Astrocyte (in vitro differentiated cells and primary cell): ENCODE measurements around the gene ZNF80. TPM values are rescaled to one million over a fixed set of nuclear protein-coding genes. Genes with fewer than 3 reads are reported as not detected.
A peak's percentile ranks its signal among the peaks of the same experiment; 100 is the strongest.

Experiments used
- DNase-seq: peaks from one replicate; pipeline ENCODE4 v3.0.0-alpha.2; 2010; ENCODE audit warnings: low read depth
- FAIRE-seq: peaks from 2 replicates; lab custom pipeline; 2011; peaks lifted over from hg19 to GRCh38; lab: Jason Lieb, UNC
- H2AFZ ChIP-seq: 2 replicates; pipeline ENCODE4 v1.6.0; 2012; ENCODE audit warnings: low read depth, low read length, inconsistent platforms
- H3K27ac ChIP-seq: 2 replicates; pipeline ENCODE4 v1.5.1; 2011; ENCODE audit warnings: low read depth, low read length, inconsistent platforms
- H3K27me3 ChIP-seq: 2 replicates; pipeline ENCODE4 v1.6.0; 2011; ENCODE audit warnings: low read length, inconsistent platforms; ENCODE audit not compliant: insufficient read depth
- H3K36me3 ChIP-seq: 2 replicates; pipeline ENCODE4 v1.5.1; 2011; ENCODE audit warnings: low read length, inconsistent platforms; ENCODE audit not compliant: insufficient read depth
- H3K4me1 ChIP-seq: 2 replicates; pipeline ENCODE4 v1.5.1; 2011; ENCODE audit warnings: low read length, inconsistent platforms; ENCODE audit not compliant: insufficient read depth
- H3K4me2 ChIP-seq: 2 replicates; pipeline ENCODE4 v1.6.0; 2012; ENCODE audit warnings: low read length, inconsistent platforms
- H3K4me3 ChIP-seq: 2 replicates; pipeline ENCODE4 v1.5.1; 2011; ENCODE audit warnings: low read depth, mild to moderate bottlenecking, low read length, inconsistent platforms; ENCODE audit not compliant: insufficient read depth
- H3K79me2 ChIP-seq: 2 replicates; pipeline ENCODE4 v1.6.0; 2012; ENCODE audit warnings: mild to moderate bottlenecking, low read length, inconsistent platforms; ENCODE audit not compliant: insufficient read depth
- H3K9ac ChIP-seq: 2 replicates; pipeline ENCODE4 v1.6.0; 2012; ENCODE audit warnings: mild to moderate bottlenecking, low read length, inconsistent platforms
- H3K9me3 ChIP-seq: 2 replicates; pipeline ENCODE4 v1.5.1; 2012; ENCODE audit warnings: low read depth, mild to moderate bottlenecking, low read length, inconsistent platforms; ENCODE audit not compliant: insufficient read depth
- H4K20me1 ChIP-seq: 2 replicates; pipeline ENCODE4 v1.6.0; 2012; ENCODE audit warnings: low read length, inconsistent platforms; ENCODE audit not compliant: insufficient read depth
- H3K27ac Mint-ChIP-seq: one replicate; pipeline ENCODE4 v1.8.0; 2021; ENCODE audit warnings: mild to moderate bottlenecking, mixed read lengths; ENCODE audit not compliant: unreplicated experiment
- H3K27me3 Mint-ChIP-seq: one replicate; pipeline ENCODE4 v1.8.0; 2021; ENCODE audit warnings: low read depth, mixed read lengths; ENCODE audit not compliant: unreplicated experiment
- H3K36me3 Mint-ChIP-seq: one replicate; pipeline ENCODE4 v1.8.0; 2021; ENCODE audit warnings: low read depth, mixed read lengths; ENCODE audit not compliant: unreplicated experiment
- H3K4me1 Mint-ChIP-seq: one replicate; pipeline ENCODE4 v1.8.0; 2021; ENCODE audit warnings: low read depth, mixed read lengths; ENCODE audit not compliant: unreplicated experiment
- H3K4me3 Mint-ChIP-seq: one replicate; pipeline ENCODE4 v1.8.0; 2021; ENCODE audit warnings: mild to moderate bottlenecking, moderate library complexity, mixed read lengths; ENCODE audit not compliant: unreplicated experiment
- H3K9me3 Mint-ChIP-seq: one replicate; pipeline ENCODE4 v1.8.0; 2021; ENCODE audit warnings: mild to moderate bottlenecking, mixed read lengths; ENCODE audit not compliant: unreplicated experiment
- EZH2 ChIP-seq: IDR thresholded peaks from 2 replicates; pipeline ENCODE4 v1.6.1; 2012; ENCODE audit warnings: mild to moderate bottlenecking, low read length, inconsistent platforms; ENCODE audit not compliant: insufficient read depth
- total RNA-seq: library from RNA; stranded (reverse); gene quantifications from 2 replicates; pipeline ENCODE4 v1.2.1, GENCODE V29; 2021
- TF ChIP-seq, protein P1 (sequence below): IDR thresholded peaks from 2 replicates; pipeline ENCODE4 v1.5.1; 2011; ENCODE audit warnings: low read depth, mild to moderate bottlenecking, inconsistent platforms, low read length, moderate library complexity; ENCODE audit not compliant: insufficient read depth

ZNF80 gene
- total RNA-seq, 1 donor from 2014 or later = not detected

- DNase-seq = peak; percentile 49
- Mint-ChIP-seq H3K9me3 (peaks cover 9% of the 10 kb centered on the region), H3K27ac (no peak overlapping the region), H3K4me3 (no peak overlapping the region), H3K4me1 (peaks cover 15% of the 10 kb centered on the region), H3K27me3 (no peaks in the 10 kb centered on the region), H3K36me3 (no peaks in the 10 kb centered on the region)
- FAIRE-seq = no peak
- Histone ChIP-seq H3K36me3 (no peaks in the 10 kb centered on the region), H4K20me1 (no peaks in the 10 kb centered on the region), H3K79me2 (no peaks in the 10 kb centered on the region), H2AFZ (no peak overlapping the region), H3K9ac (no peak overlapping the region), H3K4me3 (no peak overlapping the region), H3K27ac (no peak overlapping the region), H3K4me2 (no peak overlapping the region), H3K4me1 (no peaks in the 10 kb centered on the region), H3K9me3 (no peaks in the 10 kb centered on the region), H3K27me3 (no peaks in the 10 kb centered on the region)
- TF ChIP-seq EZH2 = no peak
- TF ChIP-seq, protein P1, sequence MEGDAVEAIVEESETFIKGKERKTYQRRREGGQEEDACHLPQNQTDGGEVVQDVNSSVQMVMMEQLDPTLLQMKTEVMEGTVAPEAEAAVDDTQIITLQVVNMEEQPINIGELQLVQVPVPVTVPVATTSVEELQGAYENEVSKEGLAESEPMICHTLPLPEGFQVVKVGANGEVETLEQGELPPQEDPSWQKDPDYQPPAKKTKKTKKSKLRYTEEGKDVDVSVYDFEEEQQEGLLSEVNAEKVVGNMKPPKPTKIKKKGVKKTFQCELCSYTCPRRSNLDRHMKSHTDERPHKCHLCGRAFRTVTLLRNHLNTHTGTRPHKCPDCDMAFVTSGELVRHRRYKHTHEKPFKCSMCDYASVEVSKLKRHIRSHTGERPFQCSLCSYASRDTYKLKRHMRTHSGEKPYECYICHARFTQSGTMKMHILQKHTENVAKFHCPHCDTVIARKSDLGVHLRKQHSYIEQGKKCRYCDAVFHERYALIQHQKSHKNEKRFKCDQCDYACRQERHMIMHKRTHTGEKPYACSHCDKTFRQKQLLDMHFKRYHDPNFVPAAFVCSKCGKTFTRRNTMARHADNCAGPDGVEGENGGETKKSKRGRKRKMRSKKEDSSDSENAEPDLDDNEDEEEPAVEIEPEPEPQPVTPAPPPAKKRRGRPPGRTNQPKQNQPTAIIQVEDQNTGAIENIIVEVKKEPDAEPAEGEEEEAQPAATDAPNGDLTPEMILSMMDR = no peak
These were observed 34.9 kb upstream of the ZNF80 start for GRCh38 chr3:114272271-114272670.

DNA sequence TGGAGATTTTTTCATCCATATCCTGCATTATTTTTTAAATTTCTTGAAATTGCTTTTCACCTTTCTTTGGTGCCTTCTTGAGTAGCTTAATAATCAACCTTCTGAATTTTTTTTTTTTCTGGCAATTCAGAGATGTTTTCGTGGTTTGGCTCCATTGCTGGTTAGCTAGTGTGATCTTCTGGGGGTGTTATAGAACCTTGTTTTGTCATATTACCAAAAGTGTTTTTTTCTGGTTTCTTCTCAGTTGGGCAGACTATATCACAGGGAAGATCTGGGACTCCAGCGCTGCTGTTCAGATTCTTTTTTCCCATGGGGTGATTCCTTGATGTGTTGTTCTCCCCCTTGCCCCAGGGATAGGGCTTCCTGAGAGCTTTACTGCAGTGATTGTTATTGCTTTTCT is 32.6 kb upstream of the ZNF80 start:
- Histone ChIP-seq H3K79me2 (no peaks in the 10 kb centered on the region), H3K9ac (no peak overlapping the region), H3K27ac (no peak overlapping the region), H4K20me1 (no peaks in the 10 kb centered on the region), H3K4me2 (no peak overlapping the region), H2AFZ (no peak overlapping the region), H3K9me3 (no peaks in the 10 kb centered on the region), H3K4me3 (no peak overlapping the region), H3K36me3 (no peaks in the 10 kb centered on the region), H3K4me1 (no peaks in the 10 kb centered on the region), H3K27me3 (no peaks in the 10 kb centered on the region)
- Mint-ChIP-seq H3K9me3 (peaks cover 6% of the 10 kb centered on the region), H3K27ac (no peak overlapping the region), H3K4me1 (peaks cover 12% of the 10 kb centered on the region), H3K4me3 (no peak overlapping the region), H3K36me3 (no peaks in the 10 kb centered on the region), H3K27me3 (no peaks in the 10 kb centered on the region)
- no peak for FAIRE-seq
- no peak for DNase-seq
- TF ChIP-seq, protein P1 = no peak
- TF ChIP-seq EZH2 = no peak

DNA sequence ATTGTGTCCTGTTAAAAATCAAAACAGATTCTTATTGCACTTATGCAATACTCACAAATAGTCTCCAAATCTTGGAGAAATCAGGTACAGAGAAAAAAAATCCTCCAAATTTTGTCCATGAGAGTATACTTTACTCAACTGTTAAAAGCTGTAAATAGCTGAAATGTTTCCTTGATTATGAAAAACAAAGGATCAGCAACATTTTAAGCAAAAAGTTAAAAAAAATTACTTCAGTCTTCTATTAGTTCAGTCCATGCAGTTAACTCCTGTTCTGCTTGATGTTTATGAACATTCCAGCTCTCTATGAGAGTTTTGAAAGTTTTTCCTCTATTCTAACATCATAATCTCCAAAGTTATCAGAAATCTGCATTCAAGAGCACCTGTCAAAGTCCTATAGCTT is 22.8 kb upstream of the ZNF80 start:
- Histone ChIP-seq H4K20me1 (no peaks in the 10 kb centered on the region), H3K9ac (no peak overlapping the region), H3K9me3 (no peaks in the 10 kb centered on the region), H3K4me3 (no peak overlapping the region), H3K27me3 (no peaks in the 10 kb centered on the region), H3K27ac (no peak overlapping the region), H2AFZ (no peak overlapping the region), H3K79me2 (no peaks in the 10 kb centered on the region), H3K4me2 (no peak overlapping the region), H3K36me3 (no peaks in the 10 kb centered on the region), H3K4me1 (no peaks in the 10 kb centered on the region)
- Mint-ChIP-seq H3K27ac (no peak overlapping the region), H3K4me1 (no peaks in the 10 kb centered on the region), H3K9me3 (peaks cover 2% of the 10 kb centered on the region), H3K36me3 (no peaks in the 10 kb centered on the region), H3K4me3 (no peak overlapping the region), H3K27me3 (peaks cover 2% of the 10 kb centered on the region)
- no peak for TF ChIP-seq EZH2
- TF ChIP-seq, protein P1 = no peak
- no peak for DNase-seq
- FAIRE-seq = no peak
